HG03025 (cell line): ENCODE data around the gene COL2A1.
A peak's percentile ranks its signal among the peaks of the same experiment; 100 is the strongest.
"Not testable (repeated sequence)": the region's sequence is repeated elsewhere in the genome, so short reads cannot be mapped to it uniquely, and the experiment has no call there.

Source experiments
- ATAC-seq: cut with Tn5 transposase; IDR thresholded peaks from one replicate; pipeline ENCODE4 v1.9.1; 2021; ENCODE audit warnings: mild to moderate bottlenecking, moderate library complexity; ENCODE audit not compliant: unreplicated experiment, low FRiP score

Gene COL2A1

DNA sequence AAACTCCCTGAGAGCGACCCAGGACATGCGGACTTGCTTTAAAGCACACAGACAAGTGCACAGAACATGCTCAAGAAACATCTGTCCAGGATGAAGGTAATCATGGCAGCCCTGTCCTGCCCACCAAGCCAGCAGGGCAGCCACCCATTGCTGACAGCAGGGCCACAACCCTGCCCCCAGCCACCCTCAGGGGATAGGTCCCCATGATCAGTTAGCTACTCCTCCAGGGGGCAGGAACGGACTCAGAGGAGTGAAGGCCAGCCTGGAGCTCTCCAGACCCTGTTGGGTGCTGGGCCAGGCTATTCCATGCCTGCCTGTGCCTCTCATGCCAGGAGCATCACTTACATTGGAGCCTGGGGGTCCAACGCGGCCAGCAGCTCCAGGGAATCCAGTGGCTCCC is 25.1 kb downstream of the COL2A1 start:
- ATAC-seq: no peak

GRCh38 chr12:47978598-47978873 is 25.7 kb downstream of the COL2A1 start:
- no peak for ATAC-seq

- ATAC-seq: no peak
Measured at GRCh38 chr12:47977772-47978597, 26.3 kb downstream of the COL2A1 start.

DNA sequence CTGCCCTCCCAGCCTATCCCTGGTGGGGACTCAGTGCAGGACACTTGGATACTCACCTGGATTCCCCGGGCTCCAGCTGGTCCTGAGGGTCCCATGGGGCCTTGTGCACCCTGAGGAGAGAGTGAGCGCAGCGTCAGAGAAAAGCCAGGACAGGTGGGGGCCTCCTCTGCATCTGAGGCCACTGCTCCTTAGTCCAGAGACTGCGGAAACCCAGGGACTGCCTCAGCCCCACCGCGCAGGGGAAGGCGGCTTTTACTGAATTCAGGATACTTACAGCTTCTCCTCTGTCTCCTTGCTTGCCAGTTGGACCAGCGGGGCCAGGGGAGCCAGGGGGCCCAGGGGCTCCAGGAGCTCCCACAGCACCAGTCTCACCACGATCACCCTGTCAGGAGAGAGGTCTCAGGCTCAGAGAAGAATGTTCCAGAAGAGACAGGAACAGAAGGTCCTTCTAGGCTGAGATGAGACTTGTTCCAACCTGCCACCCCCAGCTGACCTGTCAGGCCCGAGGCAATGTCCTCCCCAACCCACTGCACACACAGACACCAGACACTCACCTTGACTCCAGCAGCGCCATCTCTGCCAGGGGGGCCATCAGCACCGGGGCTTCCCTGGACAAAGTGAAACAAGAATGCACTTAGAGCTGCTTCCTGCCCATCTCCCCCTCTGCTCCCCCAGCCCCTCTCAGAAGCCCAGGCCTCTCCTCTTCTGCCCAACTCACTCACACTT is 27.1 kb downstream of the COL2A1 start:
- no peak for ATAC-seq

DNA sequence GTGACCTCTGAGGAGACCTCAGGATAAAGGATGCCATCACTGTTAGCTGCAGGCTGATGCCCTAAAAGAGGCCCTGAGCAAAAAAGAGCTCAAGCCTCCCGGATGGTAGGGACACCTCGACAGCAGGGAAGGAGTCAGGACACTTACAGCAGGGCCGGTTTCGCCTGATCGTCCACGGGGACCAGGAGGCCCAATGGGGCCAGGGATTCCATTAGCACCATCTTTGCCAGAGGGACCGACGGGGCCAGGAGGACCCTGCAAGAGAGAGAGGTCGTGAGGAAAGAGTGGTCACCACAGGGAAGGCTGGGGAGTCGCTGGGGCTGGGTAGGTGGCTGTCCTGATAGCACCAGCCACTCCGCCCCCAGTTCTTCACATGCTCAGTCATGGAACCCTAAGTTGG is 28.5 kb downstream of the COL2A1 start:
- no peak for ATAC-seq

DNA sequence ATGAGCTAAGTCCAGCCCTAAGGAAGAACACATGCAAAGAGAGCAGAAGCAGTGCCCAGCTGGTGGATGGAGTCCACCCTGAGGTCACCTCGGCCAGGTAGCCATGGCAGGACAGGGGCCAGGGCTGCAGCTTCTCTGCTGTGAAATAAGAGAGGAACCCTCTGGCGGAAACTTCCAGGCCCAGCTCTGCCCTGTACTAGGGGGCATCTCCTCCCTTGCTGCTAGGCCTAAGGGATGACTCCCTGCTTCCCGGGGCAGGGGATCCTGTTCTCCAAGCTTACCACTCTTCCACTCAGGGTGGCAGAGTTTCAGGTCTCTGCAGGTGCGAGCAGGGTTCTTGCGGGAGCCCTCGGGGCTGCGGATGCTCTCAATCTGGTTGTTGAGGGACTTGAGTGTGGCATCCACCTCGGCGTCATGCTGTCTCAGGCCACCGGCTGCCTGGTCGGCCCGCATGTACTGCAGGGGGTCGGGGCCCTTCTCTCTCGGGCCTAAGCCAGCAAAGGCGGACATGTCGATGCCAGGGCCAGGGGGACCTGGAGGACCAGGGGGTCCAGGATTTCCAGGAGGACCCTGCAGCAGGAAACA is 29.1 kb downstream of the COL2A1 start:
- no peak for ATAC-seq

DNA sequence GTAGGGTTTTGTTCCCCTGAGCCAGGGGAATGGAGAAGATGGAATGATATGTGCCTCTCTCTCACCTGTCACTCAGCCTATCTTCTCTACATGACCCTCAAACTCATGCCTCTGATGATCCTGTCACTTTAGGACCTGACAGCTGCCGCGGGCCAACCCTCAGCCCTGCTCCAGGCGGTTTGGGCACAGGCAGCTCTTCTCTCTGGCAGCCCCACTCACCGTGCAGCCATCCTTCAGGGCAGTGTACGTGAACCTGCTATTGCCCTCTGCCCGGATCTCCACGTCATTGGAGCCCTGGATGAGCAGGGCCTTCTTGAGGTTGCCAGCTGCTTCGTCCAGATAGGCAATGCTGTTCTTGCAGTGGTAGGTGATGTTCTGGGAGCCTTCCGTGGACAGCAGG is 30.4 kb downstream of the COL2A1 start:
- no peak for ATAC-seq

GRCh38 chr12:47972895-47973294 is 31.4 kb downstream of the COL2A1 start:
- no peak for ATAC-seq

DNA sequence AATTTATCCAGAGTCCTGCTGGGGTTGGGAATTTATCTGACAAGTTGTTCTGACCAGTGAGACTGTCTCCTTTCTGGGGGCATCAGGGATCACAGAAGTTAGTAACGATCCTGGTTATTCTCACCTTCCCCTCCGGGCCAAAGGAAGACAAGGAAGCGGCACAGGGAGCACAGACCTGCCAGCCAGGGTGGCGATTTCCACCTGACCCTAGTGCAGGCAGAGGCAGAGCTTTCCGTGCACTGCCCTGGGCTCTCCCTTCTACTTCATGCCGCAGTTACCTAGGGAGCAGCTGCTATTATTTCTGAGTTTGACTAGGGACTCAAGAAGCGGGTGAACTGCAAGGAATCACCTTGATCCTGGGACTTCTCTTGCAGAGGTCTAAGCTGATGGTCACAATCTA is 33.4 kb downstream of the COL2A1 start:
- no peak for ATAC-seq

- no peak for ATAC-seq
Measured at GRCh38 chr12:47969845-47970244, 34.4 kb downstream of the COL2A1 start.

DNA sequence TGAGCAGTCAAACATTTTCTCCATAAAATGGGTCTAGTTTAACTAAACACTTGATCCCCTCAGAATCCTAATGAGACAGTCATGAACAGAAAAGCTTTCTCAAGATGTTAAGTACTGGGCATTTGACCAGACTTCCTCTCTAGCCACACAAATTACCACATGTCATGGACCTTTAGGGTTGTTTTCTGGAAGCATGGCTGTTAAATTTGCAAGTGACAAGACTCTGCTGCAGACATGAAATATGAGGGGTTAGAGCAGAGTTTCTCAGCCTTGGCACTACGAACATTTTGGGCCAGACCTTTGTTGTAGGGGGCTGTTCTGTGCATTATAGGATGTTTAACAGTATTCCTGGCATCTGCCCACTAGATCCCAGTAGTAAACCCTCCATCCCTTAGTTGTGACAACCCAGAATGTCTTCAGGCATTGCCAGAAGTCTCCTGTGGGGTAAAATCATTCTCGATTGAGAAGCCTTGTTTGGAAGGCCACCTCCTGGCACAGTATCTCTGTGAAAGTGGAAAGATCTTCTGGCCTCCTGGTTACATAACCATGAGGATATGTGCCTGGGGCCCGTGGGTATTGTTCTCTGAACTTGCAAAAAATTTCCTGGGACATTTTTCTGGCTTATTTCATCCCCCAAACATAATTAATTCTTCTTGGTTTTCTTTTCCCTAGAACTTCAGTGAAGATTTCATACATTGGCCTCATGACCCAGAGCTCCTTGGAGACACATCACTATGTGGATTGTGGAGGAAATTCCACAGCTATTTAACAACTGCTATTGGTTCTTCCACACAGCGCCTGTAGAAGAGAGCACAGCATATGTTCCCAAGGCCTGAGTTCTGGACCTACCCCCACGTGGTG is 36.6 kb downstream of the COL2A1 start:
- no peak for ATAC-seq

GRCh38 chr12:47965581-47965980 is 38.7 kb downstream of the COL2A1 start:
- no peak for ATAC-seq

GRCh38 chr12:47964106-47964728 is 40.1 kb downstream of the COL2A1 start:
- no peak for ATAC-seq

DNA sequence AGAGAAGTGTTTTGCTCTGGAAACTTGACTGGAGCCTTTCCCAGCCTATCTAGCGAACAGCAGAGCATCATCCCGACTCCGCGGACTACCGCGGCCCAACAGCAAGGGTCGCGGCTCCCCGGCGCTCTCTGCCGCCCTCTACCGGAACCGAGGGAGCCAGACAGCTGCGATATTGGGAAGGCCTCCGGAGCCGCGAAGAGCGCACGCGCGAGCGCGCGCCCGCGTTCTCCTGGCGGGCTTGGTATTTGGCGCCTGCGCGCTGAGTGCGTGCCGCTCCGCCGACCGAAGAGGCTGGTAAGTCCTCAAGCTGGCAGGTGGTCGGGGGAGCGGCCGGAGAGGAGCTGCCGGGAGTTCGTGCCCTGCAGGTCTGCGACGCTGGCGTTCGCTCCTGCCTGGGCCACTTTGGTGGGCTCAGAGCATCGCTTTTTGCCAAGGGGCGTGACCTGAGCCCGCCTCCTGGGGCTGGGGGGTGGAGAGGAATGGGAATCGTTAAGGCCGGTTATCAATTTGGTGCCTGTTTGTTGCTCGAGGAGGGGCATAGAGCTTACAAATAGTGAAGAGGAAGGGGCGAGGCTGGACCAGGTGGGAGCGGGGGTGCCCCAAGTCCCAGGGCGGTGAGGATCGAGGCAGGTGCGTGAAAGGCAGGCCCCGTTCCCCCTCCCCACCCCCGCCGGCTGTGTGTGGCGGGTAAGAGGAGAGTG is 40.8 kb downstream of the COL2A1 start, which contains the start of gene TMEM106C:
TSS of gene TMEM106C (plus strand) at position 257 of the 701 bp plus-strand sequence. CDS start 641 bp downstream, outside the sequence.
- ATAC-seq: peak; percentile 85

- ATAC-seq: no peak
Measured at GRCh38 chr12:47962198-47962597, 42.1 kb downstream of the COL2A1 start.

GRCh38 chr12:47957671-47958070 is 46.6 kb downstream of the COL2A1 start:
- not testable (repeated sequence) for ATAC-seq

- no peak for ATAC-seq
Measured at GRCh38 chr12:47955059-47955458, 49.2 kb downstream of the COL2A1 start.

DNA sequence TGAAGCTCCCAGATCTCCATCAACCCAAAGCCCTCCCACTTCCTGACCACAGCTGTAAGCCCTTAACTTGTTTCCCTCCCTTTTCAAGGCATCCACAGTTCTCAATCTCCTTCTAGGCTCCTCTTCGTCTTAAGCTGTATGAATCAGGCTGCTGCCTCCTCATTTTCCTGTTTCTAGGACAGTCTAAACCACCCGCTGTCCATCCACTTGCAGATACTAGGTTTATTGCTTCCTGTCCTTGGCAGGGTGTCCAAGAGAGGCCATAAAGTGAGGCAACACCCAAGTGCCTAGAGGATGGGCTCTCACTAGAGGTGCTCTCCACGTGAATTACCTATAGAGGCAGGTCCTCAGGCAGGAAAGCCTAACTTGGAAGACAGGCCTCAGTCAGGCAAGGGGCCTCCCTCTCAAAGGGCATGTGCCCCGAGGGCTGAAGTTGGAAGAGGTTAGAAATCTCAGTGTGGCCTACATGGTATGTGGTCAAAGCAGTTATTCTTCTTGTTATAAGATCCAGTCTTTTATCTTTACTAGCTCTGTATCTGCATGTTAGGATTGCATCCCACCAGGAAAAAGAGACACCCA is 49.7 kb downstream of the COL2A1 start:
- no peak for ATAC-seq

GRCh38 chr12:47954058-47954457 is 50.2 kb downstream of the COL2A1 start:
- ATAC-seq: no peak
